NT2/D1 (cell line): Measurements from ENCODE around the gene XRCC4.

Experiments
- DNase-seq: peaks from one replicate; pipeline ENCODE4 v3.0.0-alpha.2; 2011; ENCODE audit warnings: low read depth, low spot score
- H3K27me3 ChIP-seq: 2 replicates; pipeline ENCODE4 v1.6.0; 2011; ENCODE audit warnings: mild to moderate bottlenecking; ENCODE audit not compliant: insufficient read length, insufficient read depth
- H3K36me3 ChIP-seq: 2 replicates; pipeline ENCODE4 v1.6.1; 2011; ENCODE audit warnings: mild to moderate bottlenecking, low read length, mixed read lengths; ENCODE audit not compliant: insufficient read depth, insufficient read length
- H3K4me1 ChIP-seq: 2 replicates; pipeline ENCODE4 v1.5.1; 2011; ENCODE audit not compliant: insufficient read depth, insufficient read length
- H3K4me3 ChIP-seq: 2 replicates; pipeline ENCODE4 v1.5.1; 2011; ENCODE audit warnings: low read depth; ENCODE audit not compliant: insufficient read length
- H3K9ac ChIP-seq: 2 replicates; pipeline ENCODE4 v1.6.0; 2011; ENCODE audit warnings: low read depth; ENCODE audit not compliant: insufficient read length
- H3K9me3 ChIP-seq: 2 replicates; pipeline ENCODE4 v1.5.1; 2011; ENCODE audit warnings: mild to moderate bottlenecking, low read length; ENCODE audit not compliant: insufficient read depth
- SUZ12 ChIP-seq: IDR thresholded peaks from 2 replicates; pipeline ENCODE4 v1.6.1; 2011; ENCODE audit not compliant: insufficient read length, insufficient read depth; ENCODE audit errors: extremely low read depth
- YY1 ChIP-seq: IDR thresholded peaks from 2 replicates; pipeline ENCODE4 v1.6.1; 2011; ENCODE audit not compliant: insufficient read length, insufficient read depth
- ZNF274 ChIP-seq: IDR thresholded peaks from 2 replicates; pipeline ENCODE4 v1.6.1; 2011; ENCODE audit warnings: mild to moderate bottlenecking, low read depth, low read length

The XRCC4 gene

GRCh38 chr5:83219077-83219476 lies 141.7 kb downstream of the XRCC4 start:
- Histone ChIP-seq H3K27me3 (no peaks in the 10 kb centered on the region), H3K4me3 (no peak overlapping the region), H3K9me3 (no peaks in the 10 kb centered on the region), H3K9ac (no peak overlapping the region), H3K36me3 (no peaks in the 10 kb centered on the region), H3K4me1 (no peaks in the 10 kb centered on the region)
- DNase-seq: no peak
- TF ChIP-seq ZNF274 (no peak), YY1 (no peak), SUZ12 (no peak)

GRCh38 chr5:83219495-83219894 lies 142.1 kb downstream of the XRCC4 start:
- Histone ChIP-seq H3K9ac (no peak overlapping the region), H3K27me3 (no peaks in the 10 kb centered on the region), H3K4me3 (no peak overlapping the region), H3K9me3 (no peaks in the 10 kb centered on the region), H3K4me1 (no peaks in the 10 kb centered on the region), H3K36me3 (no peaks in the 10 kb centered on the region)
- TF ChIP-seq YY1 (no peak), SUZ12 (no peak), ZNF274 (no peak)
- DNase-seq: no peak

- Histone ChIP-seq H3K9ac (no peak overlapping the region), H3K4me1 (no peaks in the 10 kb centered on the region), H3K27me3 (no peaks in the 10 kb centered on the region), H3K9me3 (no peaks in the 10 kb centered on the region), H3K36me3 (no peaks in the 10 kb centered on the region), H3K4me3 (no peak overlapping the region)
- no peak for DNase-seq
- TF ChIP-seq YY1: no peak
- TF ChIP-seq ZNF274: no peak
- no peak for TF ChIP-seq SUZ12
Observed at GRCh38 chr5:83220331-83220730, 143.0 kb downstream of the XRCC4 start.

GRCh38 chr5:83222906-83223305 lies 145.6 kb downstream of the XRCC4 start:
- no peaks in the 10 kb centered on the region for H3K27me3 ChIP-seq
- H3K9ac ChIP-seq: no peak overlapping the region
- no peaks in the 10 kb centered on the region for H3K9me3 ChIP-seq
- no peaks in the 10 kb centered on the region for H3K36me3 ChIP-seq
- no peak overlapping the region for H3K4me3 ChIP-seq
- no peaks in the 10 kb centered on the region for H3K4me1 ChIP-seq
- no peak for TF ChIP-seq ZNF274
- TF ChIP-seq YY1: no peak
- TF ChIP-seq SUZ12: no peak
- DNase-seq: no peak

GRCh38 chr5:83227611-83228010 lies 150.3 kb downstream of the XRCC4 start:
- no peaks in the 10 kb centered on the region for H3K9me3 ChIP-seq
- no peaks in the 10 kb centered on the region for H3K4me1 ChIP-seq
- TF ChIP-seq SUZ12: no peak
- TF ChIP-seq ZNF274: no peak
- TF ChIP-seq YY1: no peak
- no peak overlapping the region for H3K9ac ChIP-seq
- H3K27me3 ChIP-seq: no peaks in the 10 kb centered on the region
- H3K36me3 ChIP-seq: no peaks in the 10 kb centered on the region
- no peak for DNase-seq
- H3K4me3 ChIP-seq: no peak overlapping the region

GRCh38 chr5:83230511-83230910 lies 153.2 kb downstream of the XRCC4 start:
- no peaks in the 10 kb centered on the region for H3K4me1 ChIP-seq
- no peaks in the 10 kb centered on the region for H3K27me3 ChIP-seq
- H3K36me3 ChIP-seq: no peaks in the 10 kb centered on the region
- TF ChIP-seq ZNF274 (no peak), SUZ12 (no peak), YY1 (no peak)
- DNase-seq: no peak
- no peak overlapping the region for H3K9ac ChIP-seq
- H3K4me3 ChIP-seq: no peak overlapping the region
- H3K9me3 ChIP-seq: no peaks in the 10 kb centered on the region

- no peaks in the 10 kb centered on the region for H3K9me3 ChIP-seq
Observed at GRCh38 chr5:83244516-83244915, 167.2 kb downstream of the XRCC4 start.

More at GRCh38 chr5:83244516-83244915, 167.2 kb downstream of the XRCC4 start:
- no peak for DNase-seq
- no peak overlapping the region for H3K4me3 ChIP-seq
- no peaks in the 10 kb centered on the region for H3K27me3 ChIP-seq
- no peaks in the 10 kb centered on the region for H3K4me1 ChIP-seq
- no peak overlapping the region for H3K9ac ChIP-seq
- TF ChIP-seq SUZ12 (no peak), ZNF274 (no peak), YY1 (no peak)
- H3K36me3 ChIP-seq: no peaks in the 10 kb centered on the region
